Tibial artery (tissue), 4 donors: Measurements from ENCODE around the gene CD83.

Experiments used
- DNase-seq, 2 donors: peaks; one replicate each; pipeline ENCODE4 v3.0.0-alpha.2; 2019
- H3K27ac ChIP-seq, 2 donors: fragments of 200-600 bp; sonication (generic) in 1 of 2; 1 replicate in 1 of 2; 2 replicates in 1 of 2; pipeline ENCODE4 v1.5.1; 2018 to 2019; ENCODE audit warnings: mild to moderate bottlenecking in 1 of 2
- H3K27me3 ChIP-seq, 2 donors: fragments of 200-600 bp; sonication (generic) in 1 of 2; one replicate each; pipeline versions ENCODE4 v1.5.1 to v1.6.0; 2016 to 2019
- H3K36me3 ChIP-seq, 3 donors: fragments of 200-600 bp; sonication (generic) in 2 of 3; one replicate each; pipeline ENCODE4 v1.5.1; 2016 to 2019; ENCODE audit warnings: mild to moderate bottlenecking in 2 of 3
- H3K4me1 ChIP-seq, 4 donors: fragments of 200-600 bp; sonication (generic) in 2 of 4; 1 replicate in 3 of 4; 2 replicates in 1 of 4; pipeline ENCODE4 v1.5.1; 2016 to 2019
- H3K4me3 ChIP-seq, 2 donors: fragments of 200-600 bp; sonication (generic) in 1 of 2; 1 replicate in 1 of 2; 2 replicates in 1 of 2; pipeline ENCODE4 v1.5.1; 2018 to 2019; ENCODE audit warnings: mild to moderate bottlenecking in 2 of 2
- H3K9me3 ChIP-seq, 3 donors: fragments of 200-600 bp; sonication (generic) in 1 of 3; one replicate each; pipeline ENCODE4 v1.5.1; 2016 to 2019
- intact Hi-C: fragments of 100-400 bp; cut with DNase I; formaldehyde crosslinking; loops from one replicate; pipeline ENCODE4 v1.15.0; 2023; ENCODE audit warnings: low total_unique reads
- TF ChIP-seq, protein P1 (sequence below), 2 experiments: fragments of 200-600 bp in 1 of 2; fragments of 450-650 bp in 1 of 2; IDR thresholded peaks; one replicate each; pipeline ENCODE4 v1.5.1; 2017 to 2019; ENCODE audit warnings: antibody characterized with exemption in 2 of 2, mild to moderate bottlenecking in 1 of 2, moderate library complexity in 1 of 2

Gene CD83

DNA sequence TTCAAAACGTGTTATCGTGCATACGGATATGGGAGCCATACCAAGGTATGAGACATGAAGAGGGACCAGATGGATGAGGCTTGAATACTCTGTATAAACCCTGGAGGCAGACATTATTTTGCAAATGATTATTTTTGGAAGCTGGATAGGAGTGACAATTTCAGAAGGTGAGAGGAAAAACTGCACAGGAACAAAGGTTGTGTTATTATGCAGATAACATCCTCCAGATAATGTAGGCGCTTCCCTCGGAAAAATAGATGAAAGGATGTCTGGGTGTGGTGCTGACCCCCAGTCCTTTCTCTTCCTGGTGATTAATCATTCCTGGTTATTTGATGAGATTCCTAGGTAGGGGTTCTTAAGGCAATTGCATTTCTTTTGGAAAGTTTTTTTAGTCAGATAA lies 36.4 kb upstream of the CD83 start:
- TF ChIP-seq, protein P1, sequence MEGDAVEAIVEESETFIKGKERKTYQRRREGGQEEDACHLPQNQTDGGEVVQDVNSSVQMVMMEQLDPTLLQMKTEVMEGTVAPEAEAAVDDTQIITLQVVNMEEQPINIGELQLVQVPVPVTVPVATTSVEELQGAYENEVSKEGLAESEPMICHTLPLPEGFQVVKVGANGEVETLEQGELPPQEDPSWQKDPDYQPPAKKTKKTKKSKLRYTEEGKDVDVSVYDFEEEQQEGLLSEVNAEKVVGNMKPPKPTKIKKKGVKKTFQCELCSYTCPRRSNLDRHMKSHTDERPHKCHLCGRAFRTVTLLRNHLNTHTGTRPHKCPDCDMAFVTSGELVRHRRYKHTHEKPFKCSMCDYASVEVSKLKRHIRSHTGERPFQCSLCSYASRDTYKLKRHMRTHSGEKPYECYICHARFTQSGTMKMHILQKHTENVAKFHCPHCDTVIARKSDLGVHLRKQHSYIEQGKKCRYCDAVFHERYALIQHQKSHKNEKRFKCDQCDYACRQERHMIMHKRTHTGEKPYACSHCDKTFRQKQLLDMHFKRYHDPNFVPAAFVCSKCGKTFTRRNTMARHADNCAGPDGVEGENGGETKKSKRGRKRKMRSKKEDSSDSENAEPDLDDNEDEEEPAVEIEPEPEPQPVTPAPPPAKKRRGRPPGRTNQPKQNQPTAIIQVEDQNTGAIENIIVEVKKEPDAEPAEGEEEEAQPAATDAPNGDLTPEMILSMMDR (IDR thresholded peaks at IDR 0.05) = no peak
- Histone ChIP-seq H3K4me1 (no peaks in the 10 kb centered on the region), H3K4me3 (no peak overlapping the region), H3K9me3 (no peaks in the 10 kb centered on the region), H3K36me3 (no peaks in the 10 kb centered on the region), H3K27me3 (peaks cover 0 to 10% of the 10 kb centered on the region in 2 donors), H3K27ac (no peak overlapping the region)
- intact Hi-C loops = no loop called here
- DNase-seq = no peak

DNA sequence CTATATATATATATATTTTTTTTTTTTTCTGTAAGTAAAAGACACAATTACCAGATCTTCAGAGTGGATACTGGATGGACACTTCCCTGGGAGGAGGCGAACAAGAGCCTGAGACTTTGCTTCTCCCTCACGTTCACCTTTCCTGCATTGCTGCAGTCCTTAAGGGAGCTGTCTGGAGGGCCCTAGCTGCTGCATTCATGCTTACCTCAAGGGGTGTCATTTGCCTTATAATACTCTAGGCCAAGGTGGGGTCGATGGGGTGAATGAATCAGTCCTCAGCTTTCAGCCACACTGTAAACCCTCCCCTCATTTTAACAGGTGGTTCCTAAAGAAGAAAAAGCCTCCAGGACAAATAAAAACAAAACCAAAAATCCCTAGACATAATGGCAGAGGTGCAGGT lies 34.8 kb upstream of the CD83 start:
- no peaks in the 10 kb centered on the region for H3K36me3 ChIP-seq
- no peaks in the 10 kb centered on the region for H3K9me3 ChIP-seq
- no peak overlapping the region for H3K27ac ChIP-seq
- DNase-seq = no peak
- H3K27me3 ChIP-seq = peaks cover 0 to 8% of the 10 kb centered on the region in 2 donors
- no peak overlapping the region for H3K4me3 ChIP-seq
- TF ChIP-seq, protein P1 (IDR thresholded peaks at IDR 0.05) = no peak
- intact Hi-C loops = no loop called here
- no peaks in the 10 kb centered on the region for H3K4me1 ChIP-seq

DNA sequence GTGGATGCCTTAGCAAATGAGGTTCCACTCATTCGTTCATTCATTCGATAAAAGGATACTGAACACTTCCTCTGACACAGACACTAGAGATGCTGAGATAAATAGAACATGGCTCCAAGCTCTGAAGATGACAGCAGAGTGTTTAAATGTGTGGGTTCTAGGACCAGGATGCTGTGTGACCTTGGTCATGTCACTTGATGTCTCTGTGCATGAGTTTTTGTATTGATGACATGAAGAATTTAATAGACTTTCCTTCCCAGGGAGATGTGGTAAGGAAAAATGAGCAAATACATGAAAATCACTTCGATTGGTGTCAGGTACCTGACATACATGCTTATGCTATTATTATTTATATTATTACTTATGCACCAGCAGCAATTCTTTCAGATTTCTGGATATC lies 34.3 kb upstream of the CD83 start:
- intact Hi-C loops = no loop called here
- no peak overlapping the region for H3K4me3 ChIP-seq
- no peaks in the 10 kb centered on the region for H3K4me1 ChIP-seq
- no peak for DNase-seq
- H3K36me3 ChIP-seq = no peaks in the 10 kb centered on the region
- peaks cover 0 to 5% of the 10 kb centered on the region in 2 donors for H3K27me3 ChIP-seq
- TF ChIP-seq, protein P1 (IDR thresholded peaks at IDR 0.05) = no peak
- H3K9me3 ChIP-seq = no peaks in the 10 kb centered on the region
- no peak overlapping the region for H3K27ac ChIP-seq

DNA sequence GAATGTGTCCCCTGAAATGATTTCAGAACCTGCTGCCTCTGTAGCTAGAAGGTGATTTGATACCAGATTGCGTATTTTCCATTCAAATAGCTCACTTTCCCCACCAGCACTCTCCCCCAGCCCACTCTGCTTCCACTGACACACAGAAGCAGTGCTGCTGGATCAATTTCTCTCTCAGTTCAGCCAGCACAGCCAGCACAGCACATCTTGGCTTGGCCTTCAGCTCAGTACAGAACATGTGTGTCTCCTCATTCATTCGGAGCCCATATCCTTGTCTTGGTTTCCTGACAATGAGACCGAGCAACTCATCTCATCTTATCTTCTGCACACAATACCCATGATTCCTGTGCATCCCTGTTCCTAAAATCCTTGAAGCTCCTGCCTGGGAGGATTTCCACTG lies 33.8 kb upstream of the CD83 start:
- TF ChIP-seq, protein P1 (IDR thresholded peaks at IDR 0.05) = no peak
- no peaks in the 10 kb centered on the region for H3K36me3 ChIP-seq
- no peaks in the 10 kb centered on the region for H3K9me3 ChIP-seq
- no peak for DNase-seq
- H3K4me1 ChIP-seq = no peaks in the 10 kb centered on the region
- intact Hi-C loops = no loop called here
- H3K27me3 ChIP-seq = peaks cover 0 to 5% of the 10 kb centered on the region in 2 donors
- H3K4me3 ChIP-seq = no peak overlapping the region
- H3K27ac ChIP-seq = no peak overlapping the region

DNA sequence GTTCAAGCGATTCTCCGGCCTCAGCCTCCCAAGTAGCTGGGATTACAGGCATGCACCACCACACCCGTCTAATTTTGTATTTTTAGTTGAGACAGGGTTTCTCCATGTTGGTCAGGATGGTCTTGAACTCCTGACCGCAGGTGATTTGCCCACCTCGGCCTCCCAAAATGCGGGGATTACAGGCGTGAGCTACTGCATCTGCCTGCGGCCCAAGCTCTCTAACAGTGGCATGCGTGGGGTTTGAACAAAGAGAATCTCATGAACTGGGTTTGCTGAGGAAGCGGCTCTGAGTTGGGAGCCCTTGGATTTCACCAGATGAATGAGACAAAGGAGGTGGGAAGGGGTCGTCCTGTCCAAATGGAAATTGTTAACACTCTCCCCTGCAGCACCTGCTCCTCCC lies 33.2 kb upstream of the CD83 start:
- H3K27me3 ChIP-seq = peaks cover 0 to 9% of the 10 kb centered on the region in 2 donors
- no peaks in the 10 kb centered on the region for H3K9me3 ChIP-seq
- DNase-seq = no peak
- H3K4me3 ChIP-seq = no peak overlapping the region
- H3K36me3 ChIP-seq = no peaks in the 10 kb centered on the region
- TF ChIP-seq, protein P1 (IDR thresholded peaks at IDR 0.05) = no peak
- intact Hi-C loops = no loop called here
- H3K4me1 ChIP-seq = no peaks in the 10 kb centered on the region
- no peak overlapping the region for H3K27ac ChIP-seq

DNA sequence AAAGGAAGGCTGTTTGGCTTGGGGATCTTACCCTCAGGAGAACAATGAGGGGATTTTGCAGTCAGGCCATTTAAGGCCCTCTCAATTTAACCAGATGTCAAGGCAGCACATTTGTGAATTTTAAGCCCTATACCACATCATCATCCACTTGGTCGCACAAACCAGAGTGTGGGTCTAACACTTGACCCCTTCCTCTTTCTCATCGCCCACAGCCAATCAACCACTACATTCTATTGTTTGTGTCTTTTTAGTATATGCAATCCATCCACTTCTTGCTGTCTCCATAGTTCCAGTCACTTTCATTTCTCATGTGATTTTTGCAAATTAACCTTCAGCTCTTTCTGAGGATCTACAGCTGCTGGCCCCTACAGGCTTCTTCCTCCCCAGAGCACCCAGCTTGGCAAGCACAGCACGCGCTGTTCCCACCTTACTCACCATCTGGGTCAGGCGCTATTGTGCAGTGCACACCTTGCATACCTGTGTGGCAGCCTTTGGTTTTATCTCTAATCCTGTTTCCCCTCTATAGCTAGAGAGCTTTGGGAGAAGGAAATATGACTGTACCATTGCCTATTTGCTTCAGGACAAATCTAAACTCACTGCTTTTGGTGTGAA lies 32.3 kb upstream of the CD83 start:
- Histone ChIP-seq H3K36me3 (no peaks in the 10 kb centered on the region), H3K4me1 (no peaks in the 10 kb centered on the region), H3K9me3 (no peaks in the 10 kb centered on the region), H3K27me3 (peaks cover 0 to 9% of the 10 kb centered on the region in 2 donors), H3K4me3 (no peak overlapping the region), H3K27ac (no peak overlapping the region)
- intact Hi-C loops = no loop called here
- TF ChIP-seq, protein P1 (IDR thresholded peaks at IDR 0.05) = no peak
- DNase-seq = no peak
